ENCODE data around the gene MTHFD2. TPM values are rescaled to one million over a fixed set of nuclear protein-coding genes. Genes with fewer than 3 reads are reported as not detected.
"Not testable (repeated sequence)": the region's sequence is repeated elsewhere in the genome, so short reads cannot be mapped to it uniquely, and the experiment has no call there.

MTHFD2 gene
- polyA plus RNA-seq, 4 donors = 8.1 to 114 (median 11.0) TPM

DNA sequence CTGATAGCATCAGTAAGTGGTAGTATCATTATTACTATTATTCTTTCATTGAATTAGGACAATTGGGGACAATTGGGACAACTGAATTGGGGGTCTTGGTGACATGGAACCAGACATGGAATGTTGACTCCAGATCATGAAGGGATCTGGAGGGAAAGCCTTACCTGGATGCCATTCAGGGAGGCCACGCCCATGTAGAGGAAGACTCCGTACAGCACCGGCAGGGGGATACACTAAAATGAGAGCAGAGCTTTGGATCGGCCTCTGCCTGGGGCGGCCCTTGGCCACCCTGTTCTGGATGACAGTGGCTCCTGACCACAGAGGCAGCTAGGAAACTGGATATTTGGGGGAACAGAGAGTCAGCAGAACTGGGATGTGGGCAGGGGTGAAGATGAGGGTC is 29.2 kb downstream of the MTHFD2 start:
- Histone ChIP-seq H3K4me1 (ENCODE audit: control insufficient read depth in 3 of 3, insufficient read depth in 2 of 3, low read depth in 1 of 3, low read length in 2 of 3) (no peaks in the 10 kb centered on the region), H3K4me3 (ENCODE audit: low read depth in 1 of 3, low read length in 3 of 3) (no peak overlapping the region), H3K27me3 (ENCODE audit: control insufficient read depth in 3 of 3, insufficient read depth in 3 of 3, low read length in 3 of 3) (no peaks in the 10 kb centered on the region), H3K27ac (ENCODE audit: low read depth in 1 of 3, low read length in 2 of 3) (no peak overlapping the region), H3K36me3 (ENCODE audit: control insufficient read depth in 3 of 3, insufficient read depth in 2 of 3, low read depth in 1 of 3, low read length in 3 of 3) (no peaks in the 10 kb centered on the region), H3K9me3 (ENCODE audit: control insufficient read depth in 2 of 2, insufficient read depth in 1 of 2, low read depth in 1 of 2, low read length in 1 of 2) (no peaks in the 10 kb centered on the region)
- FAIRE-seq = no peak
- 87 to 97% (median 93%) methylated on average over 5 of the region's 5 CpGs for WGBS, 3 donors
- no peak for DNase-seq

- FAIRE-seq (no peak), DNase-seq (no peak)
- Histone ChIP-seq H3K27ac (ENCODE audit: low read depth in 1 of 3, low read length in 2 of 3) (no peak overlapping the region), H3K4me1 (ENCODE audit: control insufficient read depth in 3 of 3, insufficient read depth in 2 of 3, low read depth in 1 of 3, low read length in 2 of 3) (no peaks in the 10 kb centered on the region), H3K36me3 (ENCODE audit: control insufficient read depth in 3 of 3, insufficient read depth in 2 of 3, low read depth in 1 of 3, low read length in 3 of 3) (no peaks in the 10 kb centered on the region), H3K9me3 (ENCODE audit: control insufficient read depth in 2 of 2, insufficient read depth in 1 of 2, low read depth in 1 of 2, low read length in 1 of 2) (no peaks in the 10 kb centered on the region), H3K27me3 (ENCODE audit: control insufficient read depth in 3 of 3, insufficient read depth in 3 of 3, low read length in 3 of 3) (no peaks in the 10 kb centered on the region), H3K4me3 (ENCODE audit: low read depth in 1 of 3, low read length in 3 of 3) (peak overlapping the region in 1 of 3 donors; percentile 8)
- 93 to 96% (median 95%) methylated on average over 4 of the region's 4 CpGs for WGBS, 3 donors
These were observed 30.4 kb downstream of the MTHFD2 start for GRCh38 chr2:74228772-74229171.

- not testable (repeated sequence) for H3K4me3 ChIP-seq (ENCODE audit: low read depth in 1 of 3, low read length in 3 of 3); DNase-seq; H3K9me3 ChIP-seq (ENCODE audit: control insufficient read depth in 2 of 2, insufficient read depth in 1 of 2, low read depth in 1 of 2, low read length in 1 of 2); FAIRE-seq; H3K36me3 ChIP-seq (ENCODE audit: control insufficient read depth in 3 of 3, insufficient read depth in 2 of 3, low read depth in 1 of 3, low read length in 3 of 3); H3K27me3 ChIP-seq (ENCODE audit: control insufficient read depth in 3 of 3, insufficient read depth in 3 of 3, low read length in 3 of 3); H3K27ac ChIP-seq (ENCODE audit: low read depth in 1 of 3, low read length in 2 of 3); H3K4me1 ChIP-seq (ENCODE audit: control insufficient read depth in 3 of 3, insufficient read depth in 2 of 3, low read depth in 1 of 3, low read length in 2 of 3)
- WGBS, 3 donors = 87 to 91% (median 89%) methylated on average over 5 of the region's 5 CpGs
These were observed 31.4 kb downstream of the MTHFD2 start for GRCh38 chr2:74229865-74230264.

DNA sequence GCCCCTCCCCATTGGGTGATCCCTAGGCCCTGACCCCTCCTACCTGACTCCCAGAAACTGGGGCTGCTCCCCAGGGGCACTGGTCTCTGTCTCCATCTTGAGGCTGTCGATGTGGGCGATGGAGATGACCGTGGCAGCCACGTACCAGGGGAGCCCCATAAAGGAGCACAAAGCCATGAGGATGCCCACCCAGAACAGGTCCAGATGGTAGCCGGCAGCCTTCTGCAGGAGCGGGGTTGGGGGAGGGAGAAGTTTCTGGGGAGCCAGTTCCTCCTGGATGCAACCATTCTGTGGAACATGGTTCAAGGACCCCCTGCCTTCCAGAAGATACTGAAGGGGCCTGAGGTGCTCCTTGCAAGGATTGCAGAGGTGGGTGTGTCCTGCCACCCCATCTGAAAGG is 34.0 kb downstream of the MTHFD2 start:
- WGBS, 3 donors = 91 to 92% (median 92%) methylated on average over 6 of the region's 6 CpGs

DNA sequence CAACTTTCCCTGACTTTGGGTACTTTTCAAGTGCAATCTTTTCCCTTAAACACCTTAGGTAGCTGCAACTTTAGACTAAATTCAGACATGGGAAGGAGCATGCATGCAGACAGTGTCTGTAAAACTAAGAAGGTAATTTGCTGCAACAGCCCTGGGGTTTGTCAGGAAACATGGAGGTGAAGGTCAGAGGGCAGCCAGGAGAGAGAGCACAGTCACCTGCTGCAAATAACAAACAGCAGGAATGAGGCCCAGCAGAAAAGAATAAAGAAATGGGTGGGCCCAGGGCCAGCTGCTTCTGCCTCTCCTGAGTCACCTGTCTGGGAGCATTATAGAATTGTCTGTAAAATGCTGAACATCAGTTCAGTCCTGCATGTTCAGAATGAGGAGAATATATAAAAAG is 35.2 kb downstream of the MTHFD2 start:
- Histone ChIP-seq H3K27ac (ENCODE audit: low read depth in 1 of 3, low read length in 2 of 3) (no peak overlapping the region), H3K27me3 (ENCODE audit: control insufficient read depth in 3 of 3, insufficient read depth in 3 of 3, low read length in 3 of 3) (no peaks in the 10 kb centered on the region), H3K36me3 (ENCODE audit: control insufficient read depth in 3 of 3, insufficient read depth in 2 of 3, low read depth in 1 of 3, low read length in 3 of 3) (no peaks in the 10 kb centered on the region), H3K9me3 (ENCODE audit: control insufficient read depth in 2 of 2, insufficient read depth in 1 of 2, low read depth in 1 of 2, low read length in 1 of 2) (no peaks in the 10 kb centered on the region), H3K4me1 (ENCODE audit: control insufficient read depth in 3 of 3, insufficient read depth in 2 of 3, low read depth in 1 of 3, low read length in 2 of 3) (no peaks in the 10 kb centered on the region), H3K4me3 (ENCODE audit: low read depth in 1 of 3, low read length in 3 of 3) (no peak overlapping the region)
- FAIRE-seq (no peak), DNase-seq (no peak)

More for the DNA sequence above, 34.0 kb downstream of the MTHFD2 start:
- Histone ChIP-seq H3K27ac (ENCODE audit: low read depth in 1 of 3, low read length in 2 of 3) (no peak overlapping the region), H3K36me3 (ENCODE audit: control insufficient read depth in 3 of 3, insufficient read depth in 2 of 3, low read depth in 1 of 3, low read length in 3 of 3) (no peaks in the 10 kb centered on the region), H3K4me3 (ENCODE audit: low read depth in 1 of 3, low read length in 3 of 3) (no peak overlapping the region), H3K4me1 (ENCODE audit: control insufficient read depth in 3 of 3, insufficient read depth in 2 of 3, low read depth in 1 of 3, low read length in 2 of 3) (no peaks in the 10 kb centered on the region), H3K9me3 (ENCODE audit: control insufficient read depth in 2 of 2, insufficient read depth in 1 of 2, low read depth in 1 of 2, low read length in 1 of 2) (no peaks in the 10 kb centered on the region), H3K27me3 (ENCODE audit: control insufficient read depth in 3 of 3, insufficient read depth in 3 of 3, low read length in 3 of 3) (no peaks in the 10 kb centered on the region)
- DNase-seq = no peak
- FAIRE-seq = no peak

DNA sequence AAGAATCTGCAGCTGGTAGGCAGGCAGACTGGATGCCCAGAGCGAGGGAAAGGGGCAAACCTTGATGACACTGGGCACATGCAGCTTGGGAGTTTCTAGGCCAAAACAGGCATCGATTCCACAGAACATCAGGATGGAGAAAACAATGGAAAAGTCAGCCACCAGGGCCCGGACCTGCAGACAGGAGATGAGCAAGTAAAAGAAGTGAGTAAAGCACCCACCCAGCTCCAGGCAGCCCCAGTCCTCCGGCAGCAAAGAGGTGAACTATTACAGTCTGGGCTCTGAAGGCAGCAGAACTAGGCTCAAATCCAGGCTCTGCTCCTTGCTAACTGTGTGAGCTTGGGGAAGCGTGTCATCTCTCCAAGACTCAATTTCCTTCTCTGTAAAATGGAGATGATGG is 36.6 kb downstream of the MTHFD2 start:
- WGBS, 3 donors = 91 to 94% (median 92%) methylated on average over 5 of the region's 5 CpGs
- Histone ChIP-seq H3K9me3 (ENCODE audit: control insufficient read depth in 2 of 2, insufficient read depth in 1 of 2, low read depth in 1 of 2, low read length in 1 of 2) (peaks cover 0 to 2% of the 10 kb centered on the region in 2 donors), H3K27ac (ENCODE audit: low read depth in 1 of 3, low read length in 2 of 3) (no peak overlapping the region), H3K36me3 (ENCODE audit: control insufficient read depth in 3 of 3, insufficient read depth in 2 of 3, low read depth in 1 of 3, low read length in 3 of 3) (no peaks in the 10 kb centered on the region), H3K4me1 (ENCODE audit: control insufficient read depth in 3 of 3, insufficient read depth in 2 of 3, low read depth in 1 of 3, low read length in 2 of 3) (no peaks in the 10 kb centered on the region), H3K4me3 (ENCODE audit: low read depth in 1 of 3, low read length in 3 of 3) (no peak overlapping the region), H3K27me3 (ENCODE audit: control insufficient read depth in 3 of 3, insufficient read depth in 3 of 3, low read length in 3 of 3) (no peaks in the 10 kb centered on the region)
- DNase-seq (no peak), FAIRE-seq (no peak)

DNA sequence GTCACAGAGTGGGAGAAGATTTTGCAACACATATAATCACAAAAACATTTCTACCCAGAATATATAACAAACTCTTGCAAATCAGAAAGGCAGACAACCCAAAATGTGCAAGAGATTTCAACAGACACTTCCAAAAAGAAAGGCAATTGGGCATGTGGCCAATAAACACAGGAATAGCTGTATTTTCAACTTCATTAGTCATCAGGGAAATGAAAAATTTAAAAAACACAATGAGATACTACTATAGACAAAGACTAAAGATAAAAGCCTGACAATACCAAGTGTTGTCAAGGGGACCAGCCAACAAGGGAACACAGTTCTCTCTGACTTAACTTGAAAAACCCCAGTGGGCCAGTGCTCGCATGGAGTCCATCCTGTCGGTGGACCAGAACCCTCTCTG is 40.5 kb downstream of the MTHFD2 start:
- FAIRE-seq (no peak), DNase-seq (no peak)
- Histone ChIP-seq H3K27ac (ENCODE audit: low read depth in 1 of 3, low read length in 2 of 3) (no peak overlapping the region), H3K4me1 (ENCODE audit: control insufficient read depth in 3 of 3, insufficient read depth in 2 of 3, low read depth in 1 of 3, low read length in 2 of 3) (no peaks in the 10 kb centered on the region), H3K4me3 (ENCODE audit: low read depth in 1 of 3, low read length in 3 of 3) (no peak overlapping the region), H3K9me3 (ENCODE audit: control insufficient read depth in 2 of 2, insufficient read depth in 1 of 2, low read depth in 1 of 2, low read length in 1 of 2) (peaks cover 0 to 2% of the 10 kb centered on the region in 2 donors), H3K36me3 (ENCODE audit: control insufficient read depth in 3 of 3, insufficient read depth in 2 of 3, low read depth in 1 of 3, low read length in 3 of 3) (no peaks in the 10 kb centered on the region), H3K27me3 (ENCODE audit: control insufficient read depth in 3 of 3, insufficient read depth in 3 of 3, low read length in 3 of 3) (no peaks in the 10 kb centered on the region)
- 85 to 93% (median 89%) methylated on average over 2 of the region's 2 CpGs for WGBS, 3 donors

DNA sequence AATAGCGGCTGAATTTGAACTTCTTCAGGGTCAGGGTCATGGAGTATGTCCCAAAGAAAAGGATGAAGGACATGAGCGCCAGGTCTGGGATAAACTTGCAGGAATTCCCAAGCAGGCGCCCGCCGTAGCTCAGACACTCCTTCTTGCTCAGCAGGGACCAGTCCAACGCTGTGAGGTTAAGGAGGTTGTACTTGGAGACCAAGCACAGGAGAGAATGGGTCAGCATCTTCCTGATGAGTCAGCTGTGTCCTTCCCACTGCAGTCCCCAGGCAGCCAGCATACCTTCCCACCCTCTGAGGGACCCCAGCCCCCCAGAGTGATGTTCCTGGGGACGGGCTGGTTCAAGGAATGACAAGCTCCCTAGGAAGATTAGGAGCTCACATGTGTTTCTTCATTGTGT is 40.9 kb downstream of the MTHFD2 start:
- H3K27ac ChIP-seq (ENCODE audit: low read depth in 1 of 3, low read length in 2 of 3) = no peak overlapping the region
- 81 to 87% (median 82%) methylated on average over 7 of the region's 7 CpGs for WGBS, 3 donors
- no peak for FAIRE-seq
- no peak overlapping the region for H3K4me3 ChIP-seq (ENCODE audit: low read depth in 1 of 3, low read length in 3 of 3)
- H3K4me1 ChIP-seq (ENCODE audit: control insufficient read depth in 3 of 3, insufficient read depth in 2 of 3, low read depth in 1 of 3, low read length in 2 of 3) = no peaks in the 10 kb centered on the region
- DNase-seq = no peak
- no peaks in the 10 kb centered on the region for H3K27me3 ChIP-seq (ENCODE audit: control insufficient read depth in 3 of 3, insufficient read depth in 3 of 3, low read length in 3 of 3)
- no peaks in the 10 kb centered on the region for H3K36me3 ChIP-seq (ENCODE audit: control insufficient read depth in 3 of 3, insufficient read depth in 2 of 3, low read depth in 1 of 3, low read length in 3 of 3)
- H3K9me3 ChIP-seq (ENCODE audit: control insufficient read depth in 2 of 2, insufficient read depth in 1 of 2, low read depth in 1 of 2, low read length in 1 of 2) = peaks cover 0 to 2% of the 10 kb centered on the region in 2 donors

DNA sequence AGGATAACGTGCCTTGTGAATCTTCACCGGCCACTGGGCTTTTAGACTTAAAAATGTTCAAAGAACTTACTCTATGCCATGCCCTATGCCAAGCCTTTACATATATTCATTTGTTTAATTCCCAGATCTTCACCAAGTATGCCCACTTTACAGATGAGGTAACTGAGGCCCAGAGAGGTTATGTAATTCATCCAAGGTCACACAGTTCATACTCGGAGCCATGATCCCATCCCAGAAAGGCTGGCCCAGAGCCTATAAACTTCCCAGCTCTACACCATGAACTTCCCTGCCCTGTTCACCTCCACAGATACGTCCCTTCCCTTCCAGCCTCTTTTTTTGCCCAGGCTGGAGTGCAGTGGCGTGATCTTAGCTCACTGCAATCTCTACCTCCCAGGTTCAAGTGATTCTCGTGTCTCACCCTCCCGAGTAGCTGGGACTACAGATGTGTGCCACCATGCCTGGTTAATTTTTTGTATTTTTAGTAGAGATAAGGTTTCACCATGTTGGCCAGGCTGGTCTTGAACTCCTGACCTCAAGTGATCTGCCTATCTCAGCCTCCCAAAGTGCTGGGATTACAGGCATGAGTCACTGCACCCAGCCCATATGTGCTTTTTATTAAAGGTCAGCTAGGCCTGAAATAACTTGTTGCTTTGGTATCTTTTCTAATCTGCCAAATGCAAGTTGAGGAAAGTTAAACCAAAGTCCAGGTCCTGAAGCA is 44.1 kb downstream of the MTHFD2 start:
- H3K4me3 ChIP-seq (ENCODE audit: low read depth in 1 of 3, low read length in 3 of 3) = no peak overlapping the region
- WGBS, 3 donors = 68 to 81% (median 75%) methylated on average over 7 of the region's 7 CpGs
- no peak for FAIRE-seq
- no peaks in the 10 kb centered on the region for H3K27me3 ChIP-seq (ENCODE audit: control insufficient read depth in 3 of 3, insufficient read depth in 3 of 3, low read length in 3 of 3)
- no peaks in the 10 kb centered on the region for H3K36me3 ChIP-seq (ENCODE audit: control insufficient read depth in 3 of 3, insufficient read depth in 2 of 3, low read depth in 1 of 3, low read length in 3 of 3)
- no peak overlapping the region for H3K27ac ChIP-seq (ENCODE audit: low read depth in 1 of 3, low read length in 2 of 3)
- H3K4me1 ChIP-seq (ENCODE audit: control insufficient read depth in 3 of 3, insufficient read depth in 2 of 3, low read depth in 1 of 3, low read length in 2 of 3) = no peaks in the 10 kb centered on the region
- peaks cover 0 to 2% of the 10 kb centered on the region in 2 donors for H3K9me3 ChIP-seq (ENCODE audit: control insufficient read depth in 2 of 2, insufficient read depth in 1 of 2, low read depth in 1 of 2, low read length in 1 of 2)
- DNase-seq = peak in 1 of 2 donors; percentile 57
